Pancreas (tissue), 10 donors: ENCODE results near the gene FBXO27. TPM values are rescaled to one million over a fixed set of nuclear protein-coding genes. Genes with fewer than 3 reads are reported as not detected.

Source experiments
- ATAC-seq, 4 donors: fragments of 200-7000 bp; cut with Tn5 transposase; one replicate each; pipeline versions ENCODE4 v1.8.0 to v1.9.1; 2020; ENCODE audit warnings: mild to moderate bottlenecking in 4 of 4, moderate library complexity in 4 of 4
- DNase-seq, 6 donors: peaks; one replicate each; pipeline ENCODE4 v3.0.0-alpha.2; 2020
- FAIRE-seq: peaks from 2 replicates; lab custom pipeline; 2012; peaks lifted over from hg19 to GRCh38; lab: Jason Lieb, UNC
- H3K27ac ChIP-seq, 4 donors: fragments of 200-600 bp; sonication (generic); 1 replicate in 3 of 4; 2 replicates in 1 of 4; pipeline versions ENCODE4 v1.5.0 to v1.8.0; 2020
- H3K27me3 ChIP-seq, 4 donors: fragments of 200-600 bp; one replicate each; pipeline ENCODE4 v1.8.0; 2021
- H3K36me3 ChIP-seq, 3 donors: fragments of 200-600 bp; sonication (generic) in 1 of 3; one replicate each; pipeline versions ENCODE4 v1.5.0 to v1.8.0; 2020 to 2021
- H3K4me1 ChIP-seq, 3 donors: fragments of 200-600 bp; one replicate each; pipeline ENCODE4 v1.8.0; 2021
- H3K4me3 ChIP-seq, 4 donors: fragments of 200-600 bp; sonication (generic) in 2 of 4; one replicate each; pipeline versions ENCODE4 v1.5.0 to v1.8.0; 2020 to 2021
- H3K9me3 ChIP-seq, 4 donors: fragments of 200-600 bp; one replicate each; pipeline ENCODE4 v1.8.0; 2021
- CTCF ChIP-seq, 4 donors: fragments of 200-600 bp; sonication (generic) in 3 of 4; IDR thresholded peaks; one replicate each; pipeline versions ENCODE4 v1.5.0 to v1.8.0; 2021; ENCODE audit warnings: antibody characterized with exemption in 4 of 4
- WGBS, 2 donors: extraction: QIAGEN DNeasy Blood & Tissue Kit; methylation state at CpG; one replicate each; pipeline ENCODE4 v1.1.7; 2013; 5-methylcytosine and 5-hydroxymethylcytosine counted together
- intact Hi-C, 3 donors: fragments of 100-400 bp; cut with DNase I; formaldehyde crosslinking; loops; one replicate each; pipeline versions ENCODE4 v1.11.1 to v1.14.2; 2022
- polyA plus RNA-seq, 2 donors: library from polyadenylated mRNA; stranded (reverse); fragments of 200-250 nt; gene quantifications; one replicate each; pipeline ENCODE4 v1.2.3, GENCODE V29; 2013
- total RNA-seq, 6 donors: library from RNA; stranded (reverse); fragmentation: NEBNext Ultra II Directional in 4 of 6; extraction: Animal tissue kit (Norgen Biotek cat#: 25700) in 4 of 6; gene quantifications; one replicate each; pipeline versions ENCODE4 v1.2.1 to v1.2.4, GENCODE V29; 2021 to 2023
- donor health status: healthy with polysubstance abuse.
- donor health status: DM: no; HTN: no; CAD: no; lungs with moderate emphysema.
- donor health status: DM: no; HTN: no; CAD: no.
- donor health status: control.
- donor health status: control.
- donor health status: Bipolar disorder and iron deficiency.
- donor health status: DM: yes; HTN: yes; CAD: no.
- donor health status: DM: no; HTN: no; CAD: no.
- donor health status: DM: no; HTN: no; CAD: no.
- donor health status: DM: yes; HTN: yes; CAD: no.

FBXO27 gene
- total and polyA plus RNA-seq, 8 donors = 1.0 to 5.5 (median 3.8) TPM

DNA sequence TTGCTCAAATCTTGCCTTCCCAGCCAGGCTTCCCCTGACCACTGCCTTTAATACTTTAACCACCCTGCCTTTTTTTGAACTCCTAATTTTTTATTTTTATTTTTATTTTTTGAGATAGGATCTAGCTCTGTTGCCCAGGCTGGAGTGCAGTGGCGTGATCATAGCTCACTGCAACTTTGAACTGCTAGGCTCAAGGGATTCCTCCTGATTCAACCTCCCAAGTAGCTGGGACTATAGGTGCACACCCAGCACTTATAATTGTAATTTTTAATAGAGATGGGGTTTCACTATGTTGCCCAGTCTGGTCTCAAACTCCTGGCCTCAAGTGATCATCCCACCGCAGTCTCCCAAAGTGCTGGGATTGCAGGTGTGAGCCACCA is 21.7 kb upstream of the FBXO27 start:
- ATAC-seq (no peak), FAIRE-seq (no peak), DNase-seq (no peak)
- WGBS, 2 donors = 92 to 94% methylated on average over 2 of the region's 2 CpGs
- Histone ChIP-seq H3K4me1 (no peaks in the 10 kb centered on the region), H3K9me3 (no peaks in the 10 kb centered on the region), H3K27me3 (no peaks in the 10 kb centered on the region), H3K36me3 (no peaks in the 10 kb centered on the region), H3K27ac (no peak overlapping the region), H3K4me3 (no peak overlapping the region)
- no peak for TF ChIP-seq CTCF (IDR thresholded peaks at IDR 0.05)
- intact Hi-C loops = no loop called here

GRCh38 chr19:39053276-39054090 is 21.1 kb upstream of the FBXO27 start:
- FAIRE-seq (no peak), ATAC-seq (peak in 3 of 4 donors; percentile 40 to 61 (median 59)), DNase-seq (no peak)
- no peaks in the 10 kb centered on the region for H3K9me3 ChIP-seq
- no peaks in the 10 kb centered on the region for H3K4me1 ChIP-seq
- H3K4me3 ChIP-seq = no peak overlapping the region
- intact Hi-C loops = no loop called here
- 68% methylated on average over 18 of the region's 18 CpGs for WGBS, 2 donors
- TF ChIP-seq CTCF (IDR thresholded peaks at IDR 0.05) = no peak
- no peaks in the 10 kb centered on the region for H3K36me3 ChIP-seq
- no peak overlapping the region for H3K27ac ChIP-seq
- H3K27me3 ChIP-seq = no peaks in the 10 kb centered on the region

GRCh38 chr19:39052846-39053245 is 20.5 kb upstream of the FBXO27 start:
- Histone ChIP-seq H3K36me3 (no peaks in the 10 kb centered on the region), H3K27ac (no peak overlapping the region), H3K4me1 (no peaks in the 10 kb centered on the region), H3K4me3 (no peak overlapping the region), H3K27me3 (no peaks in the 10 kb centered on the region), H3K9me3 (no peaks in the 10 kb centered on the region)
- ATAC-seq (no peak), FAIRE-seq (no peak), DNase-seq (no peak)
- intact Hi-C loops = no loop called here
- TF ChIP-seq CTCF (IDR thresholded peaks at IDR 0.05) = no peak
- WGBS, 2 donors = 80 to 82% methylated on average over 9 of the region's 9 CpGs

DNA sequence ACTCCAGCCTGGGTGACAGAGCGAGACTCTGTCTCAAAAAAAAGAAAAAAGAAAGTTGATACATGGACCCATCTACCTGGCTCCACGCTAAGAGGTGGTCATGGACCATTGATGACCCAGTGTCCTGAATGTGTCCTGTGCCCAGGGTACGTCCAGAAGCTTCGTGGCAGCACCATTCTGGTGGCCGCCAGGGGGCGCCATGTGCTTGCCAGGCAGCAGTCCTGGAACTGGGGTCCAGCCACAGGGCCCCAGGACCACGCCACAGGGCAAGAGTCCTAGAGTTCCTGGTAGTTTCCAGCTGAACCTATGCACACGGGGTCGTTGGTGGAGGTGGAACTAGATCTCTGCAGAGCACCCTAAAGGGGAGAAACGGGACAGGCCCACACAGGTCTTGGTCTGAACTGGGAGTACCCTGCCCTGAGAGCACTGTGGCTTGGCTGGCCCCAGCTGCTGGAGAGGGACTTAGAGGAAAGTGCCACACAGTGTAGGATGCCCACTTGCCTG is 19.9 kb upstream of the FBXO27 start:
- FAIRE-seq (no peak), DNase-seq (peak; percentile 27 to 85 (median 66)), ATAC-seq (peak in 3 of 4 donors; percentile 67 to 79 (median 70))
- H3K4me3 ChIP-seq = no peak overlapping the region
- no peaks in the 10 kb centered on the region for H3K27me3 ChIP-seq
- TF ChIP-seq CTCF (IDR thresholded peaks at IDR 0.05) = peak; percentile 62 to 75 (median 72)
- H3K27ac ChIP-seq = no peak overlapping the region
- H3K9me3 ChIP-seq = no peaks in the 10 kb centered on the region
- intact Hi-C loops = no loop called here
- 24 to 27% methylated on average over 10 of the region's 10 CpGs for WGBS, 2 donors
- no peaks in the 10 kb centered on the region for H3K36me3 ChIP-seq
- H3K4me1 ChIP-seq = no peaks in the 10 kb centered on the region

DNA sequence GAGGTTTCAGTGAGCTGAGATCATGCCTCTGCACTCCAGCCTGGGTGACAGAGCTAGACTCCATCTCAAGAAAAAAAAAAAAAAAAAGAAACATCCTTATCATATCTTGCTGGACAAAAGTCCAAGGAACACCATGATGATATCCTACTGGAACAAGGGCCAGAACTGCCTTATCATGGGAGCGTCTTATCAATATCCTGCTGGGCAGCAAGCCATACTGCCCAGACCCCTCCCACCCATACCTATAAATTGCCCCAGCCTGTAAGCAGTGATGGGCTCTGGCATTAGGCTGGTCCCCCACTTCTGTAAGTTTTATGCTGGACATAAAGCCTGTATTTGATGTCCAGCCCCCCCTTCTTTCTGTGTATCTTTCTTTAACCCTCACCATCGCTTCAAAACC is 14.7 kb upstream of the FBXO27 start:
- 35 to 50% methylated on average over 2 of the region's 2 CpGs for WGBS, 2 donors
- no peak for DNase-seq
- no peak for ATAC-seq
- no peaks in the 10 kb centered on the region for H3K27me3 ChIP-seq
- H3K36me3 ChIP-seq = no peaks in the 10 kb centered on the region
- H3K27ac ChIP-seq = no peak overlapping the region
- H3K9me3 ChIP-seq = no peaks in the 10 kb centered on the region
- no peaks in the 10 kb centered on the region for H3K4me1 ChIP-seq
- no peak for TF ChIP-seq CTCF (IDR thresholded peaks at IDR 0.05)
- intact Hi-C loops = no loop called here
- FAIRE-seq = no peak
- H3K4me3 ChIP-seq = no peak overlapping the region
